Retinal pigment epithelial cell (primary cell): ENCODE measurements around the gene OR5C1.

Experiments
- DNase-seq: peaks from one replicate; pipeline ENCODE4 v3.0.0-alpha.2; 2010; ENCODE audit warnings: low read depth
- H3K4me3 ChIP-seq: 2 replicates; pipeline ENCODE4 v1.5.1; 2011; ENCODE audit warnings: mild to moderate bottlenecking, low read length, control low read depth, moderate library complexity
- TF ChIP-seq, protein P1 (sequence below): conservative IDR thresholded peaks from 2 replicates; pipeline ENCODE4 v1.5.1; 2011; ENCODE audit warnings: low read depth, low read length, control low read depth, inconsistent platforms

OR5C1 gene

DNA sequence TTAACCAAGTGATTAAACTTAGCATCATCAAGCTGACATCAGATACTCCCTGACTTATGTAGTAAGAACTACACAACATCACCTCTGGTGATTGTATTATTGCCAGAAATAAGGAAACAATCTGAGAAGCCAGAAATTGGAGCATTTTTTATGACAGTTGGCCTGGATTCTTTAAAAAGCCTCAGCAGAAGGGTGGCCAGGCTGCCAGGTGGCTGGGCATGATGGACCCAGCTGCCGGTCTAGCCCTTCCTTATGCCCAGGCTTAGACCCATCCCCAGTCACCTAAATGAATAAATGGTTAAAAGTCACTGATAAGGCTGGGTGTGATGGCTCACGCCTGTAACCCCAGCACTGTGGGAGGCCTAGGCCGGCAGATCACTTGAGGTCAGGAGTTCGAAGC lies 24.0 kb downstream of the OR5C1 start:
- DNase-seq: no peak
- TF ChIP-seq, protein P1, sequence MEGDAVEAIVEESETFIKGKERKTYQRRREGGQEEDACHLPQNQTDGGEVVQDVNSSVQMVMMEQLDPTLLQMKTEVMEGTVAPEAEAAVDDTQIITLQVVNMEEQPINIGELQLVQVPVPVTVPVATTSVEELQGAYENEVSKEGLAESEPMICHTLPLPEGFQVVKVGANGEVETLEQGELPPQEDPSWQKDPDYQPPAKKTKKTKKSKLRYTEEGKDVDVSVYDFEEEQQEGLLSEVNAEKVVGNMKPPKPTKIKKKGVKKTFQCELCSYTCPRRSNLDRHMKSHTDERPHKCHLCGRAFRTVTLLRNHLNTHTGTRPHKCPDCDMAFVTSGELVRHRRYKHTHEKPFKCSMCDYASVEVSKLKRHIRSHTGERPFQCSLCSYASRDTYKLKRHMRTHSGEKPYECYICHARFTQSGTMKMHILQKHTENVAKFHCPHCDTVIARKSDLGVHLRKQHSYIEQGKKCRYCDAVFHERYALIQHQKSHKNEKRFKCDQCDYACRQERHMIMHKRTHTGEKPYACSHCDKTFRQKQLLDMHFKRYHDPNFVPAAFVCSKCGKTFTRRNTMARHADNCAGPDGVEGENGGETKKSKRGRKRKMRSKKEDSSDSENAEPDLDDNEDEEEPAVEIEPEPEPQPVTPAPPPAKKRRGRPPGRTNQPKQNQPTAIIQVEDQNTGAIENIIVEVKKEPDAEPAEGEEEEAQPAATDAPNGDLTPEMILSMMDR: no peak
- H3K4me3 ChIP-seq: no peak overlapping the region

DNA sequence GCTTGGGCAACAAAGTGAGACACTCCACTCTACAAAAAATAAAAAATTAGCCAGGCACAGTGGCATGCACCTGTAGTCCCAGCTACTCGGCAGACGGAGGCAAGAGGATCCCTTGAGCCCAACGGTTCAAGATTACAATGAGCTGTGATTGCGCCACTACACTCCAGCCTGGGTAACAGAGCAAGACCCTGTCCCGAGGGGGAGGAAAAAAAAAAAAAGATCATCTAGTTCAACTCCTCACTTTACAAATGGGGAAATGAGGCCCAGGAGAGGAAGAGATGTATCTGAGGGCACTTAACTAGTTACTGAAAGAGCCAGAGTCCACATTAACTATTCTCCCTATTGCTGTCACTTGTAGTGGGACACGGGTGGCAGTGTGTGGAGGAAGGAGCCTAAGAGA lies 25.8 kb downstream of the OR5C1 start:
- DNase-seq: no peak
- no peak overlapping the region for H3K4me3 ChIP-seq
- TF ChIP-seq, protein P1: no peak

DNA sequence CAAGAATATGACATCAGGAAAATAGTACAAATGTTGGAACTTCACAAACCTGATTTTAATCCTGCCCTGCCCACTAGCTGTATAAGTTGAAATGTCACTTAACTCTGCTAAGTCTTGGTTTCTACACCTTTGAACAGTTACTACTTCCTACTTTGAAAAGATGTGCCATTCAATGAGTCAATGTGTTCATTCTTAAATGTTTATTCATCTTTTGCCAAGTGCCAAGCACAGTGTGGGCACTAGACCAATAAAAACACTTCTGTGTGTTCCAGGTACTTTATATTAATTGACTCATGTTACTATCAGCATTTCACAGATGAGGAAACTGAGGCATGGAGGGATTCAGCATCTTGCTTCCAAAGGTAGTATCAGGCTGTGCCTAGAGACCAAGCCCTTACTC lies 26.8 kb downstream of the OR5C1 start:
- H3K4me3 ChIP-seq: no peak overlapping the region
- TF ChIP-seq, protein P1: no peak
- no peak for DNase-seq

DNA sequence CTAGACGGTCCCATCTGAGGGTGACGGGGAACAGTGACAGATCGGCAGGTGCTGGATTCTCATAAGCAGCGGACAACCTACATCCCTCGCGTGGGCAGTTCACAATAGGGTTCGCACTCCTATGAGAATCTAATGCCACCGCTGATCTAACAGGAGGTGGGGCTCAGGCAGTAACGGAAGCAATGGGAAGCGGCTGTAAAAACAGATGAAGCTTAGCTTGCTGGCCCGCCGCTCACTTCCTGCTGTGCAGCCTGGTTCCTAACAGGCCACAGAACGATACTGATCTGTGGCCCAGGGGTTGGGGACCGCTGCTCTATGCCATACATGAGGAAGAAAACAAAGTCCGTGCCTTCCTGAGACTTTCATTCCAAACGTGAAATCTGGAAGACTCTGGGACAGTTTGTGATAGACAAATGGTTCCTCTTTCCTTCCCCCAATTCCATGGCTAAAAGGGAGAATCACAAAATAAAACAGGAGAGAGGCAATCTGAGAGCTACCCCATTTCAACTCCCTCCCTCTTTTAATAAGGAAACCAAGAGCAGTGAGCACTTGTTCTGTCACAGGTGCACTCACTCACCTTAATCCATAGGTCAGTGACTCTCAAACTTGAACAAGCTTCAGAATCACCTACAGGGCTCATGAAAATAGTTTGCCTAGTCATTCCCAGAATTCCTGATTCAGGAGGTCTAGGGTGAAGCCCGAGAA lies 27.6 kb downstream of the OR5C1 start:
- TF ChIP-seq, protein P1: no peak
- no peak overlapping the region for H3K4me3 ChIP-seq
- no peak for DNase-seq

DNA sequence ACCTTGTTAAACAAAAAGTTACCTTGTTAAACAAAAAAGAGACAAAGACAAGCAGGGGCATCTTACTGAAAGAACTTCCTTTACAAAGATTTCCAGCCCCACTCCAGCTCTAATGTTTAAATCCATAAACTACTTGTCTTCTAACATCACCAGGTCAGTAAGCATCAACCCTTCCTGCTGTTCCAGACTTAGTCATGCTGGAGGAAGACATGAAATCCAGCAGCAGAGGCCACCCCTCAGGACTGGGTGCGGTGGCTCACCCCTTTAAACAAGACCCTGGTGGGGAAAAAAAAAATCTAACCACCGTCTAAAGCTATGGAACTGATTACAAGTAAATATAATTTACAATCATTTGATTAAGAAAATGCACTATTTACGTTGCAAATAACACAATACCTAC lies 30.6 kb downstream of the OR5C1 start:
- TF ChIP-seq, protein P1: no peak
- no peak for DNase-seq
- no peak overlapping the region for H3K4me3 ChIP-seq

DNA sequence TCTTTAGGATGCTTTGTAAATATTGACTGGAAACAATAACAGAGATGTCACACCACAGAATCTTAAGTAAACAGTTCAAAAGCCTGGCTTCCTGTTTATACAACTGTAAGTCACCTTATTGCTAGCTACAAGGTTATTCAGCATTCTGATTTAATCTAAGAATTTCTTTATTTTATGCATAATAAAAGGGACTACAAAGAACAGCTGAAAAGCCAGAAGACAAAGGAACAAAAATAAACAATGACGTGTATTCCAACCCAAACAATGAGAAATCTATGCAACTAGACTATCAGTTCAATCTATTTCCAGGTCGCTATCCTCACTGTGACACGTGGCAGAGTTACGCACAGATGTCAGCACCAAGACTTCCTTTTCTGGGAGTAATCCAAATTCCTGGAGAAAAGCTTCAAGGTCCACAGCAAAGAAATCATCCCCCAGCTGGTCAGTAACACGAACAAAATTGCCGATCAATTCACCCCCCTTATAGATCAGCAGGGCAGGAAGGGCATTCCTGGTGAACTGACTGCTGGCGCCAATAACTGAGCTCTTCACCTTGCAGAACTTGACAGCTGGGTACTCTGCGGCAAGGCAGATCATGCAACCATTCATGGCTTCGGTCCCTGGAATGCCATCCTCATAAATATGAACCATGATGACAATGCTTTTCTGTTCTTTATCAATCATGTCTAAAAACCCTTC lies 31.2 kb downstream of the OR5C1 start:
- TF ChIP-seq, protein P1: no peak
- no peak for DNase-seq
- no peak overlapping the region for H3K4me3 ChIP-seq

DNA sequence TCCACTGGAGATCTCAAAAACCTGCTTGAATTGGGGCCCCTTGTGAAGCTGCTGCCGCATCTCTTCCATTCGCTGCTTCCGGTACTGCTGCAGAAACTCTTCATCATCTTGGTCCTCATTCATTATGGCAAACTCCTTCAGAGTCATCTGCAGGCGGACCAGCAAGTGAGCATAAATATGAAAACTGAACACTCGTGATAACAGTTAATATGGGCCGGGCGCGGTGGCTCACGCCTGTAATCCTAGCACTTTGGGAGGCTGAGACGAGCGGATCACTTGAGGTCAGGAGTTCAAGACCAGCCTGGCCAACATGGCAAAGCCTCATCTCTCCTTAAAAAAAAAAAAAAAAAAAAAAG lies 31.7 kb downstream of the OR5C1 start:
- TF ChIP-seq, protein P1: no peak
- DNase-seq: no peak
- H3K4me3 ChIP-seq: no peak overlapping the region
